Gastrocnemius medialis (tissue), 4 donors: ENCODE measurements around the gene EPHA8.

Experiments
- POLR2A ChIP-seq, 2 donors: fragments of 450-650 bp; IDR thresholded peaks; one replicate each; pipeline ENCODE4 v1.6.1; 2017; ENCODE audit warnings: antibody characterized with exemption in 2 of 2, mild to moderate bottlenecking in 2 of 2, moderate library complexity in 2 of 2
- TF ChIP-seq, protein P1 (sequence below), 5 experiments: fragments of 450-650 bp in 3 of 5; fragments of 200-600 bp in 2 of 5; sonication (generic) in 2 of 5; IDR thresholded peaks in 4 of 5; conservative IDR thresholded peaks in 1 of 5; 1 replicate in 4 of 5; 2 replicates in 1 of 5; pipeline ENCODE4 v1.5.1; 2016 to 2019; ENCODE audit warnings: antibody characterized with exemption in 5 of 5, mild to moderate bottlenecking in 3 of 5, moderate library complexity in 3 of 5

DNA sequence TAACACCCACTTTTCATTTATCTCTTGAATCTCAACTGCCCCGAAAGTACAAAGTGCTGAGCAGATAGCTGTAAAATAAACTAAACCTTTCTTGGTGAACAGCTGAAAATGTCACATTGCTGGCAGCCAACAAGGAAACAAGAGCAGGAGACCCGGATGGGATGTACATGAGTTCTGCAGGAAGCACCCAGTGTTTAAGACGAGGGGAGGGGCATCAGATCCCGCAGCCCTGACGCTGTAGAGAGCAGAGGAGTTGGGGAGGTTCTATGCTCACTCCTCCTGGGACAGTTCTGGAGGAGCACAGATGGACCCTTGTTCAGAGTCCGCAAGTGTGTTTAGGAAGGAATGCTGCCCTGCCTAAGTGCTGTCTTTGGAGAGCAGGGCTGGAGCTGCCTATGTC, 32.0 kb upstream of the EPHA8 start:
- TF ChIP-seq, protein P1, sequence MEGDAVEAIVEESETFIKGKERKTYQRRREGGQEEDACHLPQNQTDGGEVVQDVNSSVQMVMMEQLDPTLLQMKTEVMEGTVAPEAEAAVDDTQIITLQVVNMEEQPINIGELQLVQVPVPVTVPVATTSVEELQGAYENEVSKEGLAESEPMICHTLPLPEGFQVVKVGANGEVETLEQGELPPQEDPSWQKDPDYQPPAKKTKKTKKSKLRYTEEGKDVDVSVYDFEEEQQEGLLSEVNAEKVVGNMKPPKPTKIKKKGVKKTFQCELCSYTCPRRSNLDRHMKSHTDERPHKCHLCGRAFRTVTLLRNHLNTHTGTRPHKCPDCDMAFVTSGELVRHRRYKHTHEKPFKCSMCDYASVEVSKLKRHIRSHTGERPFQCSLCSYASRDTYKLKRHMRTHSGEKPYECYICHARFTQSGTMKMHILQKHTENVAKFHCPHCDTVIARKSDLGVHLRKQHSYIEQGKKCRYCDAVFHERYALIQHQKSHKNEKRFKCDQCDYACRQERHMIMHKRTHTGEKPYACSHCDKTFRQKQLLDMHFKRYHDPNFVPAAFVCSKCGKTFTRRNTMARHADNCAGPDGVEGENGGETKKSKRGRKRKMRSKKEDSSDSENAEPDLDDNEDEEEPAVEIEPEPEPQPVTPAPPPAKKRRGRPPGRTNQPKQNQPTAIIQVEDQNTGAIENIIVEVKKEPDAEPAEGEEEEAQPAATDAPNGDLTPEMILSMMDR (IDR thresholded peaks at IDR 0.05 in 4 of 5, conservative IDR thresholded peaks at IDR 0.05 in 1 of 5): no peak
- no peak for TF ChIP-seq POLR2A (IDR thresholded peaks at IDR 0.05)
